Smooth muscle cell (in vitro differentiated cells): ENCODE results near the gene GUCA2B. TPM values are rescaled to one million over a fixed set of nuclear protein-coding genes. Genes with fewer than 3 reads are reported as not detected.

Experiments
- DNase-seq: peaks from one replicate; lab custom pipeline; 2025; ENCODE audit not compliant: unreplicated experiment; lab: John Stamatoyannopoulos, UW
- H2AFZ ChIP-seq: fragments of 200-600 bp; sonication (generic); 2 replicates; pipeline ENCODE4 v1.6.0; 2016; ENCODE audit warnings: antibody characterized with exemption, low read depth, mild to moderate bottlenecking
- H3F3A ChIP-seq: fragments of 200-600 bp; sonication (generic); 2 replicates; pipeline ENCODE4 v1.6.0; 2017; ENCODE audit warnings: antibody characterized with exemption, low read depth
- H3K27ac ChIP-seq: fragments of 200-600 bp; sonication (generic); 2 replicates; pipeline ENCODE4 v1.5.1; 2016; ENCODE audit warnings: low read depth, mild to moderate bottlenecking
- H3K27me3 ChIP-seq: fragments of 200-600 bp; sonication (generic); 2 replicates; pipeline ENCODE4 v1.6.1; 2016; ENCODE audit warnings: low read depth, mild to moderate bottlenecking
- H3K36me3 ChIP-seq: fragments of 200-600 bp; sonication (generic); 2 replicates; pipeline ENCODE4 v1.5.1; 2016; ENCODE audit warnings: low read depth
- H3K4me1 ChIP-seq: fragments of 200-600 bp; sonication (generic); 2 replicates; pipeline ENCODE4 v1.5.1; 2016; ENCODE audit warnings: low read depth
- H3K4me2 ChIP-seq: fragments of 200-600 bp; sonication (generic); 2 replicates; pipeline ENCODE4 v1.6.0; 2016; ENCODE audit warnings: mild to moderate bottlenecking
- H3K4me3 ChIP-seq: fragments of 200-600 bp; sonication (generic); 2 replicates; pipeline ENCODE4 v1.5.1; 2016; ENCODE audit warnings: mild to moderate bottlenecking
- H3K79me2 ChIP-seq: fragments of 200-600 bp; sonication (generic); 2 replicates; pipeline ENCODE4 v1.6.0; 2016; ENCODE audit warnings: low read depth, mild to moderate bottlenecking
- H3K9ac ChIP-seq: fragments of 200-600 bp; sonication (generic); 2 replicates; pipeline ENCODE4 v1.6.0; 2016; ENCODE audit warnings: low read depth
- H3K9me3 ChIP-seq: fragments of 200-600 bp; sonication (generic); replicated peaks from 2 replicates; pipeline ENCODE4 v1.5.1; 2016; ENCODE audit warnings: low read depth
- H4K20me1 ChIP-seq: fragments of 200-600 bp; sonication (generic); 2 replicates; pipeline ENCODE4 v1.6.0; 2016; ENCODE audit warnings: low read depth
- WGBS: methylation state at CpG from one replicate; pipeline ENCODE4 v1.1.7; 2016; ENCODE audit warnings: low lambda C conversion rate; 5-methylcytosine and 5-hydroxymethylcytosine counted together
- polyA plus RNA-seq: library from polyadenylated mRNA; unstranded; fragments of >200 nt; fragmentation: Nextera tagmentation; extraction: Ambion mirVana; gene quantifications from 2 replicates; pipeline ENCODE4 v1.2.1, GENCODE V29; 2016
- total RNA-seq: library from RNA; depleted of rRNA; stranded (reverse); fragments of >200 nt; gene quantifications from 2 replicates; pipeline ENCODE4 v1.2.3, GENCODE V29; 2014
- TF ChIP-seq, protein P1 (sequence below): fragments of 200-600 bp; sonication (generic); IDR thresholded peaks from 2 replicates; pipeline ENCODE4 v1.5.1; 2017; ENCODE audit warnings: borderline replicate concordance, mild to moderate bottlenecking, antibody characterized with exemption; ENCODE audit not compliant: insufficient read depth, poor library complexity, severe bottlenecking

Gene GUCA2B
- total and polyA plus RNA-seq, 2 experiments from 2014 or later: not detected

DNA sequence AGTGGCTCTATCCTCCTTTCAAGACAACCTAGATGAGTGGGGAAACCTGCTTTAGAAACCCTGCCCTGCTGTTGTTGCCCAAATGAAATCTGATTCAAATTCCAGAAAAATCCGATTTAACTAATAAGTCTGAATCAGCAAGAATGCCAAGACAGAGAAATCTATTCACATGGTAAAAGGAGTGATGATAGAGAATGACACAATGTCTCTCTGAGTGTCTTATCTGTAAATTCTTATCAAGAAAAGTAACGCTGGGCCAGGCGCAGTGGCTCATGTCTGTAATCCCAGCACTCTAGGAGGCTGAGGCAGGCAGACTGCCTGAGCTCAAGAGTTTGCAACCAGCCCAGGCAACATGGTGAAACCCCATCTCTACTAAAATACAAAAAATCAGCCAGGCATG, 25.0 kb downstream of the GUCA2B start:
- H3K4me1 ChIP-seq: peaks cover 6% of the 10 kb centered on the region
- no peaks in the 10 kb centered on the region for H3K36me3 ChIP-seq
- no peak overlapping the region for H3K4me3 ChIP-seq
- peaks cover 16% of the 10 kb centered on the region for H3F3A ChIP-seq
- DNase-seq: no peak
- peaks cover 38% of the 10 kb centered on the region for H4K20me1 ChIP-seq
- peak overlapping the region; percentile 35 for H3K4me2 ChIP-seq
- H2AFZ ChIP-seq: no peak overlapping the region
- no peaks in the 10 kb centered on the region for H3K9me3 ChIP-seq
- no peaks in the 10 kb centered on the region for H3K79me2 ChIP-seq
- WGBS: 11% methylated on average over 3 of the region's 3 CpGs
- TF ChIP-seq, protein P1, sequence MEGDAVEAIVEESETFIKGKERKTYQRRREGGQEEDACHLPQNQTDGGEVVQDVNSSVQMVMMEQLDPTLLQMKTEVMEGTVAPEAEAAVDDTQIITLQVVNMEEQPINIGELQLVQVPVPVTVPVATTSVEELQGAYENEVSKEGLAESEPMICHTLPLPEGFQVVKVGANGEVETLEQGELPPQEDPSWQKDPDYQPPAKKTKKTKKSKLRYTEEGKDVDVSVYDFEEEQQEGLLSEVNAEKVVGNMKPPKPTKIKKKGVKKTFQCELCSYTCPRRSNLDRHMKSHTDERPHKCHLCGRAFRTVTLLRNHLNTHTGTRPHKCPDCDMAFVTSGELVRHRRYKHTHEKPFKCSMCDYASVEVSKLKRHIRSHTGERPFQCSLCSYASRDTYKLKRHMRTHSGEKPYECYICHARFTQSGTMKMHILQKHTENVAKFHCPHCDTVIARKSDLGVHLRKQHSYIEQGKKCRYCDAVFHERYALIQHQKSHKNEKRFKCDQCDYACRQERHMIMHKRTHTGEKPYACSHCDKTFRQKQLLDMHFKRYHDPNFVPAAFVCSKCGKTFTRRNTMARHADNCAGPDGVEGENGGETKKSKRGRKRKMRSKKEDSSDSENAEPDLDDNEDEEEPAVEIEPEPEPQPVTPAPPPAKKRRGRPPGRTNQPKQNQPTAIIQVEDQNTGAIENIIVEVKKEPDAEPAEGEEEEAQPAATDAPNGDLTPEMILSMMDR: no peak
- H3K27me3 ChIP-seq: no peaks in the 10 kb centered on the region
- H3K9ac ChIP-seq: no peak overlapping the region
- H3K27ac ChIP-seq: peak overlapping the region; percentile 42

DNA sequence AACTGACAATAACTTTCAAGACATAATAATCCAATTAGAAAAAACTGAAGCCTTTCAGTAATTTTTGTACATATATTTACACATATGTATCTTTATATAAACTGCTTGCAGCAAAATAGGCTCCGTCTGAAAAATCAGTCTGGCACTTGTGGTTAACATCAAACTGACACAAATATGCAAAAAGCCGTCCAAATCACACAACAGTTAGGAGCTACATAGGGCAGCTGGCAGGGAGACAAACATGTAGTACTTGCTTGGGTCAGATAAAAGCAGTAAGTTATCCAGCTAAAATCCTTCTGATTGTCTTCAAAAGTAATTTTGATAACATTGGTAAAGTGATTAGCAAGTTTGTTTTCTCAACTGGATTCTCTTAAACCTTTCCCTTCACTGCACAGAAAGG, 26.1 kb downstream of the GUCA2B start:
- Histone ChIP-seq H3F3A (peaks cover 16% of the 10 kb centered on the region), H3K79me2 (no peaks in the 10 kb centered on the region), H3K4me2 (no peak overlapping the region), H3K27ac (no peak overlapping the region), H2AFZ (no peak overlapping the region), H3K4me1 (peaks cover 6% of the 10 kb centered on the region), H3K9ac (no peak overlapping the region), H4K20me1 (peaks cover 38% of the 10 kb centered on the region), H3K27me3 (no peaks in the 10 kb centered on the region), H3K36me3 (no peaks in the 10 kb centered on the region), H3K9me3 (no peaks in the 10 kb centered on the region), H3K4me3 (no peak overlapping the region)
- DNase-seq: no peak
- TF ChIP-seq, protein P1: no peak
- WGBS: 4% methylated on average over 2 of the region's 2 CpGs

DNA sequence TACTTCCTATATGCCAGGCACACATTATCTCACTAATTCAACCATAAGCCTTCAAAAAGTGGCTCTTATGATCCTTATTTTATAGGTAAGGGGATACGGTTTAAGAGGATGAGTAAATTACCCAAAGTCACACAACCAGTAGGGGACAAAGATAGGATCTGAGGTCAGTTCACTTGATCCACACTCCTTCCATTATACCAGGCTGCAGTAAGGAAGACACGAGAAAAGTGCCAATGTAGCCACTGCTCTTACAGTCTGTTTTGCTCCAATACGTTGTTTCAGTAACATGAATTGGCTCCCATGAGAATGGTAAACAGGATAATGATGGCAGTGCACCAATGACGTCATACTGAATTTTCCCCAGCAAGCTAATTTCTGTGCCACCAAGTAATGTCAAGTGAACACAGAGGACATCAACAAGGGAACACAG, 26.7 kb downstream of the GUCA2B start:
- no peak overlapping the region for H2AFZ ChIP-seq
- peaks cover 16% of the 10 kb centered on the region for H3F3A ChIP-seq
- H3K79me2 ChIP-seq: no peaks in the 10 kb centered on the region
- no peak overlapping the region for H3K4me3 ChIP-seq
- 78% methylated on average over 4 of the region's 4 CpGs for WGBS
- peaks cover 38% of the 10 kb centered on the region for H4K20me1 ChIP-seq
- H3K27ac ChIP-seq: no peak overlapping the region
- no peak for DNase-seq
- H3K9me3 ChIP-seq: no peaks in the 10 kb centered on the region
- H3K4me2 ChIP-seq: no peak overlapping the region
- no peaks in the 10 kb centered on the region for H3K27me3 ChIP-seq
- no peak overlapping the region for H3K9ac ChIP-seq
- TF ChIP-seq, protein P1: no peak
- peaks cover 6% of the 10 kb centered on the region for H3K4me1 ChIP-seq
- H3K36me3 ChIP-seq: no peaks in the 10 kb centered on the region

DNA sequence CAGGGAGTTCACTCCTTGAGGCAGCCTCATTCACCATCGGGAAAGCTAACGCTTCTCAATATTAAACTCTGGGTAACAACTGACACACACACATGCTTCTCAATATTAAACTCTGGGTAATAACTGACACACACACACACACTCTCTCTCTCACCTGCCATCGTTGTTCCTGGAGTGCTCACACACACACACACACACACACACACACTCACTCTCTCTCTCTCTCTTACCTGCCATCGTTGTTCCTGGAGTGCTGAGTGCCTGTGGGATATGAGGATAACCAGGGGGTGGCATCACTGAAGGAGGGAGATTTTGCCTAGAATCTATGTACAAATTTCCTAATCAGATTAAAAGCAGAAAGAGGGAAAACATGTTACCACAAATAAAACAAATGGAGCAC, 28.5 kb downstream of the GUCA2B start:
- Histone ChIP-seq H3K36me3 (no peaks in the 10 kb centered on the region), H3F3A (peaks cover 16% of the 10 kb centered on the region), H3K9me3 (no peaks in the 10 kb centered on the region), H3K27ac (no peak overlapping the region), H3K4me2 (no peak overlapping the region), H3K4me1 (peaks cover 6% of the 10 kb centered on the region), H3K27me3 (no peaks in the 10 kb centered on the region), H2AFZ (no peak overlapping the region), H4K20me1 (peaks cover 33% of the 10 kb centered on the region), H3K9ac (no peak overlapping the region), H3K79me2 (no peaks in the 10 kb centered on the region), H3K4me3 (no peak overlapping the region)
- WGBS: 85% methylated on average over 4 of the region's 4 CpGs
- DNase-seq: no peak
- TF ChIP-seq, protein P1: no peak
